Breast epithelium (tissue), 4 donors: ENCODE data around the gene HOPX. TPM values are rescaled to one million over a fixed set of nuclear protein-coding genes. Genes with fewer than 3 reads are reported as not detected.

Experiments
- DNase-seq, 2 donors: peaks; one replicate each; pipeline ENCODE4 v3.0.0-alpha.2; 2019; ENCODE audit warnings: low spot score in 2 of 2
- H3K27ac ChIP-seq, 2 donors: fragments of 200-600 bp; sonication (generic) in 1 of 2; one replicate each; pipeline ENCODE4 v1.5.1; 2016 to 2019; ENCODE audit warnings: mild to moderate bottlenecking in 1 of 2
- H3K27me3 ChIP-seq, 2 donors: fragments of 200-600 bp; sonication (generic) in 1 of 2; one replicate each; pipeline versions ENCODE4 v1.5.1 to v1.6.0; 2017 to 2019; ENCODE audit warnings: control low read depth in 1 of 2, mild to moderate bottlenecking in 1 of 2
- H3K36me3 ChIP-seq: fragments of 200-600 bp; one replicate; pipeline ENCODE4 v1.5.1; 2019
- H3K4me1 ChIP-seq, 2 donors: fragments of 200-600 bp; sonication (generic); one replicate each; pipeline ENCODE4 v1.5.1; 2016 to 2019; ENCODE audit warnings: control low read depth in 1 of 2
- H3K4me3 ChIP-seq, 3 donors: fragments of 200-600 bp; sonication (generic); 1 replicate in 2 of 3; 2 replicates in 1 of 3; pipeline ENCODE4 v1.5.1; 2016 to 2019; ENCODE audit warnings: mild to moderate bottlenecking in 3 of 3, moderate library complexity in 2 of 3
- H3K9me3 ChIP-seq, 2 donors: fragments of 200-600 bp; sonication (generic) in 1 of 2; one replicate each; pipeline ENCODE4 v1.5.1; 2016 to 2019; ENCODE audit warnings: control low read depth in 1 of 2
- CTCF ChIP-seq, 3 donors: fragments of 450-650 bp; IDR thresholded peaks; one replicate each; pipeline ENCODE4 v1.5.1; 2016 to 2017; ENCODE audit warnings: antibody characterized with exemption in 3 of 3, mild to moderate bottlenecking in 3 of 3, moderate library complexity in 3 of 3
- POLR2A ChIP-seq: fragments of 450-650 bp; IDR thresholded peaks from one replicate; pipeline ENCODE4 v1.6.1; 2016; ENCODE audit warnings: antibody characterized with exemption, mild to moderate bottlenecking, moderate library complexity
- POLR2AphosphoS5 ChIP-seq, 3 donors: sonication (generic); formaldehyde crosslinking; IDR thresholded peaks; one replicate each; pipeline ENCODE4 v1.6.1; 2017; ENCODE audit warnings: antibody characterized with exemption in 3 of 3
- intact Hi-C: fragments of 100-400 bp; cut with DNase I; formaldehyde crosslinking; loops from one replicate; pipeline ENCODE4 v1.15.1; 2023; ENCODE audit warnings: low total_unique reads
- total RNA-seq, 3 donors: library from RNA; depleted of rRNA; stranded (reverse); fragments of >200 nt; gene quantifications; one replicate each; pipeline ENCODE4 v1.1.0, GENCODE V29; 2016

HOPX gene
- total RNA-seq, 3 donors from 2014 or later = 3.8 to 9.8 (median 4.8) TPM

- H3K27ac ChIP-seq = peak overlapping the region; percentile 21 to 38
- H3K27me3 ChIP-seq = no peaks in the 10 kb centered on the region
- TF ChIP-seq POLR2A = no peak
- TF ChIP-seq POLR2AphosphoS5 (IDR thresholded peaks at IDR 0.05) = no peak
- no peak for TF ChIP-seq CTCF (IDR thresholded peaks at IDR 0.05)
- intact Hi-C loops = no loop called here
- H3K9me3 ChIP-seq = no peaks in the 10 kb centered on the region
- H3K4me1 ChIP-seq = no peaks in the 10 kb centered on the region
- peak overlapping the region in 1 of 3 donors; percentile 31 for H3K4me3 ChIP-seq
- no peak for DNase-seq
- no peaks in the 10 kb centered on the region for H3K36me3 ChIP-seq
Measured at GRCh38 chr4:56704089-56704871, 23.2 kb upstream of the HOPX start.

DNA sequence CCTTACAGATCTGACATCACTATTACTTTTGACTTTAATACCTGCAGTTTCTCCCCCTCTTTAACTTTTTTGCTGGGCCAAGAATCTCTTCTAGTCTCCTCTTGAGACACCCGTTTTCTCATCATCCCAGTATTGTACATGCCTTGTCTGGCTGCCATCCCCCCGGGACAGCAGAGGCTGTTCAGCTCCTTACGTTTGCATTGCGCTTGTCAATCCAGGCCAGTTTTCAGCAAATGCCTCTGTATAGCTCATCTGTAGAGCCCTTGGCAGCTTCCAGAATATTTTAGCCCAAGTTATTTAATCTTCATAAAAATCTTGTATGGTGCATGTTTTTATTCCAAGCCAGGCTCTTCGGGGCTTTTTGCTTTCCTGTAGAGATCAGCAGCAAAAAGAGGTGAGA is 22.3 kb upstream of the HOPX start:
- no peaks in the 10 kb centered on the region for H3K27me3 ChIP-seq
- no peaks in the 10 kb centered on the region for H3K9me3 ChIP-seq
- H3K27ac ChIP-seq = peak overlapping the region in 1 of 2 donors; percentile 38
- TF ChIP-seq POLR2A = no peak
- no peak for TF ChIP-seq POLR2AphosphoS5 (IDR thresholded peaks at IDR 0.05)
- no peak for TF ChIP-seq CTCF (IDR thresholded peaks at IDR 0.05)
- no peak for DNase-seq
- H3K4me3 ChIP-seq = no peak overlapping the region
- no peaks in the 10 kb centered on the region for H3K36me3 ChIP-seq
- intact Hi-C loops = no loop called here
- no peaks in the 10 kb centered on the region for H3K4me1 ChIP-seq

DNA sequence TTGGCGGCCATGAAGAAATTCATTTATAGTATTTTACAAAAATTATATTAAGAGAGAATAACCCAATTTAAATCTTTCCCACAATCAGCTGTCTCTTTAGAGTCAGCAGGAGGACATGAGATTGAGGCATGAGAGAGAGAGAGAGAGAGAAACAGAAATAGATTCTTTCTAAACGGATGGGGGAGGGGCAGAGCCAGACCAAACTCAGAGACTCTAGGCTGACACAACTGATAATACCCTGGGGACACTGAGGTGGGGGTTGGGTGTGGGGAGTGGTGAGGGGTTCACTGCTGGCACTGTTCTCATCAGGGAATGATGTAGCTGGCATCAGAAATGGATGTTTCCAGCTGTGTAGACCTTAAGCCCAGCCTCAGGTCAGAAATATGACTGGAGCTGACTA is 20.5 kb upstream of the HOPX start:
- no peaks in the 10 kb centered on the region for H3K27me3 ChIP-seq
- no peak overlapping the region for H3K4me3 ChIP-seq
- no peaks in the 10 kb centered on the region for H3K4me1 ChIP-seq
- TF ChIP-seq POLR2A = no peak
- TF ChIP-seq CTCF (IDR thresholded peaks at IDR 0.05) = no peak
- no peak for TF ChIP-seq POLR2AphosphoS5 (IDR thresholded peaks at IDR 0.05)
- H3K9me3 ChIP-seq = no peaks in the 10 kb centered on the region
- H3K36me3 ChIP-seq = no peaks in the 10 kb centered on the region
- no peak overlapping the region for H3K27ac ChIP-seq
- intact Hi-C loops = no loop called here
- DNase-seq = no peak

GRCh38 chr4:56701161-56701480 is 20.0 kb upstream of the HOPX start:
- intact Hi-C loops = no loop called here
- TF ChIP-seq POLR2A (no peak), POLR2AphosphoS5 (IDR thresholded peaks at IDR 0.05) (no peak), CTCF (IDR thresholded peaks at IDR 0.05) (no peak)

GRCh38 chr4:56699537-56700105 is 18.5 kb upstream of the HOPX start:
- Histone ChIP-seq H3K9me3 (no peaks in the 10 kb centered on the region), H3K27ac (no peak overlapping the region), H3K4me1 (no peaks in the 10 kb centered on the region), H3K27me3 (no peaks in the 10 kb centered on the region), H3K4me3 (no peak overlapping the region), H3K36me3 (no peaks in the 10 kb centered on the region)
- TF ChIP-seq CTCF (IDR thresholded peaks at IDR 0.05) = no peak
- TF ChIP-seq POLR2AphosphoS5 (IDR thresholded peaks at IDR 0.05) = no peak
- no peak for TF ChIP-seq POLR2A
- intact Hi-C loops = no loop called here
- no peak for DNase-seq

More at GRCh38 chr4:56701161-56701480, 20.0 kb upstream of the HOPX start:
- no peak for DNase-seq
- Histone ChIP-seq H3K27me3 (no peaks in the 10 kb centered on the region), H3K4me1 (no peaks in the 10 kb centered on the region), H3K36me3 (no peaks in the 10 kb centered on the region), H3K4me3 (no peak overlapping the region), H3K27ac (no peak overlapping the region), H3K9me3 (no peaks in the 10 kb centered on the region)
